Spleen (tissue), 7 donors: Measurements from ENCODE around the gene SEMA5A.

ENCODE experiments used
- POLR2A ChIP-seq, 3 donors: fragments of 450-650 bp; IDR thresholded peaks; one replicate each; pipeline ENCODE4 v1.5.1; 2017; ENCODE audit warnings: antibody characterized with exemption in 3 of 3, mild to moderate bottlenecking in 1 of 3
- POLR2AphosphoS5 ChIP-seq, 3 donors: sonication (generic); formaldehyde crosslinking; IDR thresholded peaks; one replicate each; pipeline ENCODE4 v1.5.1; 2017; ENCODE audit warnings: antibody characterized with exemption in 3 of 3
- TF ChIP-seq, protein P1 (sequence below), 11 experiments: fragments of 200-600 bp in 7 of 11; fragments of 450-650 bp in 4 of 11; sonication (generic) in 4 of 11; IDR thresholded peaks in 8 of 11; conservative IDR thresholded peaks in 3 of 11; 1 replicate in 7 of 11; 2 replicates in 4 of 11; pipeline versions ENCODE4 v1.4.0 to v1.8.0; 2016 to 2021; ENCODE audit warnings: antibody characterized with exemption in 11 of 11, inconsistent platforms in 4 of 11, mild to moderate bottlenecking in 1 of 11
- donor health status: DM: no; HTN: no; CAD: no; lungs with moderate emphysema.
- donor health status: DM: no; HTN: no; CAD: no.
- donor health status: DM: no; HTN: no; CAD: no.

DNA sequence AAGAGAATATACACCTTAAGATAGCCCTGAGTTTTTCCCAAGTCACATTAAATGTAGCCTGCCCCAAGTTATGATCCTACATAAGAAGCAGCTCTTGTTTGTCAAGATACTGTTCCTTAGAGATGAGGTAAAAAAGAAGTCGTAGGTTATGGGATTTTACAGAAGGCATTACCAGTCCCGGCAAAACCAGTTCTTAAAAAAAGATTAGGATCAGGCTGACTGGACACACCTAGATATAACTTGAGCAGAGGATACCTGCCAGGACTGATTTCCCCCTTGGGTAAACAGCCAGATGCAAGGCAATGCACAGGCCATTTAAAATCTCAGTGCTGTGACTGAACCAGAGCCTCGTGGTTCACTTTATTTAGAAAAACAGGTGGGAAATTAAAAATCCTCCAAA, 14.1 kb upstream of the SEMA5A start:
- TF ChIP-seq, protein P1, sequence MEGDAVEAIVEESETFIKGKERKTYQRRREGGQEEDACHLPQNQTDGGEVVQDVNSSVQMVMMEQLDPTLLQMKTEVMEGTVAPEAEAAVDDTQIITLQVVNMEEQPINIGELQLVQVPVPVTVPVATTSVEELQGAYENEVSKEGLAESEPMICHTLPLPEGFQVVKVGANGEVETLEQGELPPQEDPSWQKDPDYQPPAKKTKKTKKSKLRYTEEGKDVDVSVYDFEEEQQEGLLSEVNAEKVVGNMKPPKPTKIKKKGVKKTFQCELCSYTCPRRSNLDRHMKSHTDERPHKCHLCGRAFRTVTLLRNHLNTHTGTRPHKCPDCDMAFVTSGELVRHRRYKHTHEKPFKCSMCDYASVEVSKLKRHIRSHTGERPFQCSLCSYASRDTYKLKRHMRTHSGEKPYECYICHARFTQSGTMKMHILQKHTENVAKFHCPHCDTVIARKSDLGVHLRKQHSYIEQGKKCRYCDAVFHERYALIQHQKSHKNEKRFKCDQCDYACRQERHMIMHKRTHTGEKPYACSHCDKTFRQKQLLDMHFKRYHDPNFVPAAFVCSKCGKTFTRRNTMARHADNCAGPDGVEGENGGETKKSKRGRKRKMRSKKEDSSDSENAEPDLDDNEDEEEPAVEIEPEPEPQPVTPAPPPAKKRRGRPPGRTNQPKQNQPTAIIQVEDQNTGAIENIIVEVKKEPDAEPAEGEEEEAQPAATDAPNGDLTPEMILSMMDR (IDR thresholded peaks at IDR 0.05 in 8 of 11, conservative IDR thresholded peaks at IDR 0.05 in 3 of 11), result no peak
- no peak for TF ChIP-seq POLR2A (IDR thresholded peaks at IDR 0.05)
- no peak for TF ChIP-seq POLR2AphosphoS5 (IDR thresholded peaks at IDR 0.05)
